HG02852 (cell line): ENCODE measurements around the gene ST6GAL2.

Experiments used
- ATAC-seq: cut with Tn5 transposase; IDR thresholded peaks from one replicate; pipeline ENCODE4 v1.9.1; 2021; ENCODE audit warnings: mild to moderate bottlenecking, moderate library complexity; ENCODE audit not compliant: unreplicated experiment

The ST6GAL2 gene

GRCh38 chr2:106758901-106759497 lies 127.0 kb downstream of the ST6GAL2 start:
- no peak for ATAC-seq
